ENCODE measurements around the gene CRMP1. TPM values are rescaled to one million over a fixed set of nuclear protein-coding genes. Genes with fewer than 3 reads are reported as not detected.

The CRMP1 gene
- total RNA-seq, 4 donors from 2014 or later: 0.28 to 1.9 (median 0.44) TPM; not detected in 1

DNA sequence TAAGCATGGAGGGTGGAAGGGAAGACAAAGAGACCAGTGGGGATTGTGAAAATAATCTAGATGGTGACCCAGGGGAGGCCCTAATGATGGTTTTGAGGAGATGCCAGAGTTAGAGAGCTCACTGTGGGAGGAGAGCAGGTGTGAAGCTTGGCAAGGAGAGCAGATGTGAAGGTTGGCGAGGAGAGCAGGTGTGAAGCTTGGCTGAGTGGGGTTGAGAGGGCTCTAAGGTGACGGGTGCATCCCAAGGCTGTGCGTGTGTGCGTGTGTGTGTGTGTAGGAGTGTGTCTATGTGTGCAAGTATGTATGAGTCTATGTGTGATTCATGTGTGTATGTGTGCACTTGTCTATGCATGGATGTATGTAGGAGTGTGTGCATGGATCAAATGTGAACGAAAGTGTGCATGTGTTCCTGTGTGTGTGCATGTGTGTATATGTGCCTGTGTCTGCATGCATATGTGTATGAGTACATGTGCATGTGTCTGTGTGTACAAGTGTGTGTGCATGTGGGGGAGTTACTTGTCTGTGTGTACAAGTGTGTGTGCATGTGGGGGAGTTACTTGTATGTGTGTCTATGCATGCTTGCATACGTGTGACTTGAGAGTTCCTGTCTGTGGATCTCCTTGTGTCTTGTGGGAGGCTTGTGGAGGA, 109.9 kb downstream of the CRMP1 start:
- ATAC-seq (ENCODE audit: low FRiP score) (no peak), DNase-seq (ENCODE audit: low spot score) (no peak)
- TF ChIP-seq, protein P1, sequence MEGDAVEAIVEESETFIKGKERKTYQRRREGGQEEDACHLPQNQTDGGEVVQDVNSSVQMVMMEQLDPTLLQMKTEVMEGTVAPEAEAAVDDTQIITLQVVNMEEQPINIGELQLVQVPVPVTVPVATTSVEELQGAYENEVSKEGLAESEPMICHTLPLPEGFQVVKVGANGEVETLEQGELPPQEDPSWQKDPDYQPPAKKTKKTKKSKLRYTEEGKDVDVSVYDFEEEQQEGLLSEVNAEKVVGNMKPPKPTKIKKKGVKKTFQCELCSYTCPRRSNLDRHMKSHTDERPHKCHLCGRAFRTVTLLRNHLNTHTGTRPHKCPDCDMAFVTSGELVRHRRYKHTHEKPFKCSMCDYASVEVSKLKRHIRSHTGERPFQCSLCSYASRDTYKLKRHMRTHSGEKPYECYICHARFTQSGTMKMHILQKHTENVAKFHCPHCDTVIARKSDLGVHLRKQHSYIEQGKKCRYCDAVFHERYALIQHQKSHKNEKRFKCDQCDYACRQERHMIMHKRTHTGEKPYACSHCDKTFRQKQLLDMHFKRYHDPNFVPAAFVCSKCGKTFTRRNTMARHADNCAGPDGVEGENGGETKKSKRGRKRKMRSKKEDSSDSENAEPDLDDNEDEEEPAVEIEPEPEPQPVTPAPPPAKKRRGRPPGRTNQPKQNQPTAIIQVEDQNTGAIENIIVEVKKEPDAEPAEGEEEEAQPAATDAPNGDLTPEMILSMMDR (IDR thresholded peaks at IDR 0.05): no peak

DNA sequence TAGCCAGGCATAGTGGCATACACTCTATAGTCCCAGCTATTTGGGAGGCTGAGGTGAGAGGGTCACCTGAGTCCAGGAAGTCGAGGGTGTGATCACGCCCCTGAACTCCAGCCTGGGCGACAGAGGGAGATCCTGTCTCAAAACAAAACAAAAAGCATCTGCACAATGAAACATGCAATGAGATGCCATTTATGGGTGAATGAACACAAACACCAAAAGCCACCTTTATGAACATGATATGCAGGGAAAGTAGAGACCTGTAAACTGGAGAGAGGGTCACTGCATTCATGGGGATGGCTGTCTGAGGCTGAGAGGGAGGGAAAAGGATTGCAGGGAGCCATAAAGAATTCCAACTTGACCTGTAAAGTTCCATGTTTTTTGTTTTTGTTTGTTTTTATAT, 111.2 kb downstream of the CRMP1 start:
- DNase-seq (ENCODE audit: low spot score): no peak
- ATAC-seq (ENCODE audit: low FRiP score): no peak
- TF ChIP-seq, protein P1 (IDR thresholded peaks at IDR 0.05): no peak

- TF ChIP-seq, protein P1 (IDR thresholded peaks at IDR 0.05): no peak
- DNase-seq (ENCODE audit: low spot score) (no peak), ATAC-seq (ENCODE audit: low FRiP score) (no peak)
Observed at GRCh38 chr4:5780831-5781480, 111.9 kb downstream of the CRMP1 start.

DNA sequence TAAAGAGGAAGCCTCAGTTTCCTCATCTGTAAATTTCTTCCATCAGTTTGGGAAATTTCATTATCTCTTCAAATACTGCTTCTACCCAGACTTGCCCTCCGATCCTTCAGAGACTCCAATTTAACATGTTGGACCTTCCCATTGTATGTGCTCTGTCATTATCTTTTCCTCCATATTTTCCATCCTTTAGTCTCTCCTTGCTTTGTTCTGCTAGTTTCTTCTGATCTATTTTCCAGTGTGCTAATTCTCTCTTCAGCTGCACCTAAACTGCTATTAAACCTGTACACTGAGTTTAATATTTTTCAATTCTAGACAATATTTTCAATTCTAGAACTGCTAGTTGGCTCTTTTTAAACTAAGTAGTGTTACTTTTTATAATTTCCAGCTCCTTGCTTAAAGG, 116.4 kb downstream of the CRMP1 start:
- ATAC-seq (ENCODE audit: low FRiP score) (no peak), DNase-seq (ENCODE audit: low spot score) (no peak)
- TF ChIP-seq, protein P1 (IDR thresholded peaks at IDR 0.05): no peak

GRCh38 chr4:5774416-5775036, 118.4 kb downstream of the CRMP1 start:
- TF ChIP-seq, protein P1 (IDR thresholded peaks at IDR 0.05): no peak
- ATAC-seq (ENCODE audit: low FRiP score) (no peak), DNase-seq (ENCODE audit: low spot score) (no peak)

GRCh38 chr4:5773271-5773555, 119.7 kb downstream of the CRMP1 start:
- TF ChIP-seq, protein P1 (IDR thresholded peaks at IDR 0.05): no peak
- no peak for ATAC-seq (ENCODE audit: low FRiP score)
- DNase-seq (ENCODE audit: low spot score): no peak

Measured in omental fat pad (tissue), 4 donors.